HCEC 1CT (cell line): ENCODE measurements around the gene GYS1.

Experiments used
- DNase-seq: peaks from one replicate; pipeline ENCODE4 v3.0.0-alpha.2; 2017

The GYS1 gene

DNA sequence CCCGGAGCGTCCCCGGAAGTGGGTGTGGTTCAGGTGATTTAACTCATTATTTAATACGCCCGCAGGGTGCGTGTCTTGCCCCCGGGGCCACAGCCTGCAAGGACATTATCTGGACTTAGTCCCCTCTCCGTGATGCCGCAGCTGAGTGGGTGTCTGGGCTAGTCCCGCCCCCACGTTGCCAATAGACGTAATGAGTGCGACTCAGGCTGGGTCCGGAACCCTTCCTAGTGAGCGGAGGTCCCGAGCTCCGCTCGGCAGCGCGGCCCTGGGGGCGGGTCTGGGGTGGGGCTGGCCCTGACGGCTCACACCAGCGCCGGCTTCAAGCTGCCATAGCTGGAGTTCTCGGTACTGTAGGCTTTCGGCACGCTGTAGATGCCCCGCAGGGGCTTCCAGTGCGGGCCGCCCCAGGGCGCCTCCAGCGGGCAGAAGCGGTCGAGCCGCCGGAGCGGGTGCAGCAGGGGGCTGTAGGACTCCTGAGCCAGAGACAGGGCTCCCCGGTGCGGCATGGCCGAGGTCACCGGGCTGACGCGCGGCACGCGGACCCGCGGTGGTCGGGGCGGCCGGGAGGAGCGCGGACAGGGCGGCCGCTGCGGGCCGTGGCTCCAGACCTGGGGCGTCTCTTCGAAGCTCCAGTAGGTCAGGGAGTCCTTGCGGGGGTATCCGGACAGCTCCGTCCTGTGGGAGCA lies 24.7 kb upstream of the GYS1 start:
- DNase-seq: peak; percentile 44

- DNase-seq: no peak
These were observed 24.0 kb upstream of the GYS1 start, which contains the start of gene LHB for GRCh38 chr19:49017041-49017665. Gene LHB (minus strand): TSS chr19:49017091. CDS start chr19:49017081, 10 bp downstream.

- no peak for DNase-seq
These were observed 23.1 kb upstream of the GYS1 start for GRCh38 chr19:49016067-49016839.

GRCh38 chr19:49014870-49015255 lies 21.8 kb upstream of the GYS1 start:
- DNase-seq: no peak

GRCh38 chr19:49014123-49014869 lies 21.2 kb upstream of the GYS1 start:
- DNase-seq: no peak

DNA sequence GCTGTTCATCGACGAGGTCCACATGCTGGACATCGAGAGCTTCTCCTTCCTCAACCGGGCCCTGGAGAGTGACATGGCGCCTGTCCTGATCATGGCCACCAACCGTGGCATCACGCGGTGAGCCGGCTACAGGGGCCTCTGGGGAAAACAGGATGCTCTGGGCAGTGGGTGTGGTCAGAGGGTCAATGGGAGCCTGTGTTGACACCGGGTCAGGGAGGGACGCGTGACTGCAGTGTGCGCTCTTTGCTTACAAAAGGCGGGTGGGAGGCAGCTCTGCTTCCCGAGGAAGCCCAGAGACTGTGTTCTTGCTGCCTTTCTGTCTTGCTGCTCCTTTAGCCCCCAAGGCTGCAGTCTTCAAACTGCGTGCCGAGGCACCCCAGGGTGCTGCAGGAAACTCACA lies 18.1 kb upstream of the GYS1 start:
- DNase-seq: no peak

DNA sequence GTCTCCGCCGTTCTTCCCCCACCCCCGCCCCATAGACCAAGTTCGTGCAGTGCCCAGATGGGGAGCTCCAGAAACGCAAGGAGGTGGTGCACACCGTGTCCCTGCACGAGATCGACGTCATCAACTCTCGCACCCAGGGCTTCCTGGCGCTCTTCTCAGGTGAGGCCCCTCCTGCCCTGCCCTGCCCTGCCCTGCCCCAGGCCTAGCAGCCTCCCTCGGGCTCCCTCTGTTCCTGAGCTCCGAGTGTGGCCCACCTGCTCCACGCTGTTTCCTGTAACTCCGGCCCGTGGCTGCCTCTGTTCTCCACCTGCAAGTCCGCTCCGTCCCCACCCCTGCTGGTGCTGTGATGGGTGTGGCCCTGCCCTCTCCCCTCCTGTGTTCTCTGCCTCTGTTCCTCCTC lies 17.3 kb upstream of the GYS1 start:
- DNase-seq: no peak

DNA sequence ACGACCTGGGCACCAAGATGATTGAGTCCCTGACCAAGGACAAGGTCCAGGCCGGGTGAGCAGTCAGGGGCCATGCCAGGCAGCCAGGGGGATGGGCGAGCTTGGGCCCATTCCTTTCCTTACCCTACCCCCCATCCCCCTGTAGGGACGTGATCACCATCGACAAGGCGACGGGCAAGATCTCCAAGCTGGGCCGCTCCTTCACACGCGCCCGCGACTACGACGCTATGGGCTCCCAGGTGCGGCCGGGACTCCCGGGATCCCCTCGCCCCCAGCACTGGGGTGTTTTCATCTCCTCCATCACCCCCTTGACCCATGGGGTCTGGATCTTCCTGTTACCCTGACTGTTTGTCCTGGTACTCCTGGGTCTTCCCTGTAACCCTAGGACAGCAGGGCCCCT lies 16.7 kb upstream of the GYS1 start:
- DNase-seq: no peak

DNA sequence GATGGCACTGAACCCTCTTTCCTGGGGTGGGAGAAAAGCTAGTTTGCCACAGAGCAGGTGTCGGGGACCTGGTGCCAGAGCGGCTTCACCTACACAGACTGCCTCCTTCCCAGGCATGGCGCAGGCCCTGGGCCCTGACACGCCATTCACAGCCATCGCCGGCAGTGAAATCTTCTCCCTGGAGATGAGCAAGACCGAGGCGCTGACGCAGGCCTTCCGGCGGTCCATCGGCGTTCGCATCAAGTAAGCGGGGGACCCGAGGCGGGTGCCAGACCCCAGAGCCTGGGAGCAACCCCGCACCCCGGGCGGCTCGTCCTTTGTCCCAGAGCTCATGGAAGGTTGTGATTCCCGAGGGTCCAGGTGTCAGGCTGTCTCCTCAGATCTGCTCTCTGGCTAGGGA lies 13.8 kb upstream of the GYS1 start:
- DNase-seq: no peak

DNA sequence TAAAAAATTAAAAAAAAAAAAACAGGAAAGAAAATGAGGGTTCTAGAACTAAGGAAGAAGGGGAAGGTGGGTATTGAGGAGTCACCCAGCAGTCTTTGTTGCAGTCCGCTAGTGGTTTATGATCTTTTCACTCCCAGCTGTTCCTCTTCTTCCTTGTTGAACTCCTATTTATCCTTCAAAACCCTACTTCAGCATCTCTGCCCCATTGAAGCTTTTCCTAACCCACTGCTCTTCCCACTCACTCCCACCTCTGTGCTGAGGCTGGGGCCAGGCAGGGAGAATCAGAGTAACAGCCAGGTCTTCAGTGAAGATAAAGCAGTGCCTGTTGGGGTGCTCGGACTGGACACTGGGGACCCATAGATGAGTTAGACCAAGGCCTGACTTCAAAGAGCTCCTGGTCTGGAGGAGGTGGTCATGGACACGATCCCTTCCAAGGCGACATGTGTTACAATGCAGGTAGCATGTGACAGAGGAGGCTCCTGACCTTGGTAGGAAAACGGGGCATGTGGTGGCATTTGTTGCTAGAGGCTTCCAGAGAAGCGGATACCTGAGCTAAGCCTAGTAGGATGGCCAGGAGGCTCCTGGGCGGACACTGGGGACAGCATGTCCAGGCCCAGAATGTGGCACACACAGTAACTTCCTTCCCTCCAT lies 12.0 kb upstream of the GYS1 start:
- DNase-seq: no peak

DNA sequence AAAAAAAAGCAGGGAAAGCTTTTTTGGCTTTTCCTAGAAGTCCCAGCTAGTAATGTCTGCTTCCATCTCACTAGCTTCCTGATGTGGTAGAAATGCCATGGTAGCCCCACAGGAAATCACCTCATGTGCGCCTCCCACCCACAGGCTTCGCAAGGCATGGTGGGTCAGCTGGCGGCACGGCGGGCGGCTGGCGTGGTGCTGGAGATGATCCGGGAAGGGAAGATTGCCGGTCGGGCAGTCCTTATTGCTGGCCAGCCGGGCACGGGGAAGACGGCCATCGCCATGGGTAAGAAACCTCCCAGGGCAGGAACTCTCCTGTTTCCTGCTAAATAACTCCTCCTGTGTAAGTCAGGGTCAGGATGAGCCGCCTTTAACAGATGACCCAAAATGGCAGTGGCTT lies 11.0 kb upstream of the GYS1 start:
- no peak for DNase-seq

DNA sequence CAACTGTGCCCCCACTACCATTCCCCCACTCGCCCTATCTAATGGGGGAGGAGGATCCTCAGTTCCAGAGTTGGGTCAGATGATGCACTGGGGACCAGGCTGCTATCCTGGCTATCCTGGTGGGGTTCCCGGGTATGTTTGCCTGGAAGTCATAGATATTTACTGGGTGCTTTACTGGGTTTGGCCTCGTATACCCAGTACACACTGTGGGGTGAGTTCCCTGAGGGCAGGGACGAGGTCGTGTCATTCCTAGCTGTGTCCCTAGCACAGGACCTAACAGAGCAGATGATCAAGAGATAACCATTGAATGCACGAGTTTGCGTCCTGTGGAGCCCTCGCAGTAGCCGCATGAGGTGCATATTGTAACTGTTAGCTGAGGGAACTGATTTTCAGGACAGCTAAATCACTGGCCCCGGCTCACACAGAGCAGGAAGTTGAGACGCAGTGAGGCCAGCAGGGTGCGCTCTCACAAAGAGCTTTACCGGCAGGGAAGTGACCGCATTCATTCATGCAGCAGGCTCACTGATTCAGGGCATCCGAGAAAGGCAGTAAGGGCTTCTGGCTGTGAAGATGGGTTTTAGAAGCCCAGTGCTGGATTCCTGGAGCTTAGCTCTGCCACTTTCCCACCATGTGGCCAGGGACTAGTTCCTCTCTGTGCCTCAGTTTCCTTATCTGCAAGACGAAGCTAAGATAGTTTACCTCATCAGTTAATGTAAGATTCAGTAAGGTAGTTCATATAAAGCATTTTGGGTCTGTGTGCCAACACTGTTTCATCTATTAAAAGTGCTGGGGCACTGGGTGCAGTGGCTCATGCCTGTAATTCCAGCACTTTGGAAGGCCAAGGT lies 6.6 kb upstream of the GYS1 start:
- peak; percentile 60 for DNase-seq

GRCh38 chr19:48997972-48998371 lies 4.9 kb upstream of the GYS1 start:
- peak; percentile 60 for DNase-seq

- DNase-seq: no peak
These were observed 902 bp upstream of the GYS1 start for GRCh38 chr19:48994035-48994386.

- peak; percentile 3 for DNase-seq
These were observed 431 bp downstream of the GYS1 start for GRCh38 chr19:48992581-48993174.

GRCh38 chr19:48991873-48992580 lies 1.1 kb downstream of the GYS1 start:
- peak; percentile 79 for DNase-seq

- no peak for DNase-seq
These were observed 2.0 kb downstream of the GYS1 start for GRCh38 chr19:48991011-48991609.

DNA sequence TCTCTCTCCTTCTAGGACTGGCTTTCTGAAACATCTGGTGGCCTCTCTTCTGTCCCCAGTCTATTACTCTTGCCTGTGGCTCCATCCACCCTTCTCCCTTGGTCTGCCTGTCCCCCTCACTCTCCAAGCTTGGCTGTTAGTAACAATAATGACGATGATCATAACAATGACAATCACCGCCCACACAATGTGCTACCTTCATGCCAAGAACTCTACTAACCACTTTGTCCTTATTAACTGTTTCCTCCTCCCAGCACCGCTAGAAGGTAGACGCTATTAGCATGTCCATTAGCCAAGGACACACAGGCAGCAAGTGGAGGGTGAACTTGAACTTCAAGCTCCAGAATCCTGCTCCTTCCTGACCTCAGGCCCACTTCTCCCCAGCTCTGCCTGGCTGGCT lies 2.7 kb downstream of the GYS1 start:
- no peak for DNase-seq

DNA sequence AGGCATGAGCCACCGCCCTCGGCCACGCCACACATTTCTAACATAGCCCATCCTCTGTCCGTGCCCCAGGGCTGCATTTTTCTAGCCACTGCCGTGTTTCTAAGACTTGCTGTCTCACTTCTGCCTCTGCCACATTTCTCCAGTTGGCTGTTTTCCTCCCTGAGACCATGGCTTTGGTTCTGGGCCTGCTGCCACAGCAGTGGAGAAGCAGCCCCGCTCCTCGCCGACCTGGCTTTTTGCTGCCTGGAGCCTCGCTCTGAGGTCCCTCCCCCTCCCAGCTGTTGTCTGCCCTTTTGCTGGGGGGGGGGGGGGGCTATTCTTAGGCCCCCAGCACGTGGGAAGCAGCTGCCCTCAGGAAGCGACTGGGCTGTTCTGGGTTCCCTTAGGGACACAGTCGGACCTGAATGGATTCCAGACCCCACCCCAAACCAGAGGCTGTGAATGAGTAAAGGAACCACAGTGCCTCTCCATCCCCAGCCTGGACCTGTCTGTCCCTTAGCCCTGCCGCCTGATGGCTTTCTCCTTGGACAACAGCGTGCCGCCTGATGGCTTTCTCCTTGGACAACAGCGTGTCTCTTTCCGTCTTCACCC lies 3.3 kb downstream of the GYS1 start:
- no peak for DNase-seq

DNA sequence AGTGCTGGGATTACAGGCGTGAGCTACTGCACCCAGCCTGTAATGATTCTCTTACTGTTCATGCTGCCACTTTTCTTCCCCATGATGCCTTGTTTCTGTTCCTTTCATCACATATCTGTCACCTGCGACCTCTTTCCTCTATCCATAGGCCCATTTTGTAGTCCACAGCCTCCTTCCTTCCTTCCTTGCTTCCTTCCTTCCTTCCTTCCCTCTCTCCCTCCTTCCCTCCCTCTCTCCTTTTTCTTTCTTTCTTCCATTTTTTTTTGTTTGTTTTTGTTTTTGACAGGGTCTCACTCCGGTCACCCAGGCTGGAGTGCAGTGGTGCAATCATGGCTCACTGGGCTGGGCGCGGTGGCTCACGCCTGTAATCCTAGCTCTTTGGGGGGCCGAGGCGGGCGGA lies 4.2 kb downstream of the GYS1 start:
- no peak for DNase-seq
